ENCODE measurements around the gene MYOZ1.
"Not testable (repeated sequence)": the region's sequence is repeated elsewhere in the genome, so short reads cannot be mapped to it uniquely, and the experiment has no call there.

GRCh38 chr10:73665581-73665980 lies 24.3 kb upstream of the MYOZ1 start:
- not testable (repeated sequence) for TF ChIP-seq CTCF, POLR2A (IDR thresholded peaks at IDR 0.05)
